ENCODE data around the gene PSD4.

The PSD4 gene

DNA sequence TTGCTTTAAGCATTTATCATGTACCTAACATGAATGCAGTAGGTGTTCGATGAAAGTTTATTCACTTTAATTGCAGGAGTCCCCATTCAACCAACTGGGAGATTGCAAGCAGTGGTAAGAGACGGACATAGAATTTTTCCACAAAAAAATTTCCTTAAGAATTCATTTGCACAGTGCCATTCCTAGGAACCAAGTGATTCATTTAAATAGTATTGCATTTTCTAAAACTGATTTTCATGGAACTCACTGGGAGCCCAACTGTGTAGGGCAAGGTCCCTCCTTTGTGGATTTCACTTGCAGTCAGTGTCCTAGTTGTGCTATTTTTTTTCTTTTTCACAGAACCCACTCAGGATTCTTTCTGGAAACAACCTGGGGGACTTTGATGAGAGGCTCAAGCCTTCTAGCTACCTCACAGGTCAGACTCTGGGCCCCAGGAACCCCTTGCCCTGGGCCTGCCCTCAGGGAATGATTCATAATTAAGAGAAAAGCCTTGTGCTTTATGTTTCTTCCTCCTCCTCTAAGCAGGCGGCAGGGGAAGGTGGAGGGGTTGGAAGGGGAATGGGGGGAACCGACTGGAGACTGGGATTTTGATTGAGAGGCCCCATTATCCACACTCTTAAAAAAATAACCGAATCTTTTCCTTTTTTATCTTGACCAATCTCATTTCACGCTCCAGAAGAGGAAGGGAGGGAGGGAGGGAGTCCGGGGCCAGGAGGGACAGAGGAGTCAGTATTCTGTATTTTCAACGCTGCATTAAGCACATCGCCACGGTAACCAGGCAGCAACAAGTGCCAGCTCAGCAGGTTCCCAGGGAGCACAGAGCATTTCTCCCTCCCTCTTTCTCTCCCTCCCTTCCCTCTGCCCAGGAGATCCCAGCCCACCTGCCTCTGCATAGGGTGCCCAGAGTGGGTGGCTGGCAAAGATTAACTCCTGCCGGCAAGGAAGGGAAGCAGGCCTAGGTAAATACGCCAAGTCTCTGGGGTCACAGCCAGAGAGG lies 51.8 kb downstream of the PSD4 start:
- peak; percentile 77 for DNase-seq

DNA sequence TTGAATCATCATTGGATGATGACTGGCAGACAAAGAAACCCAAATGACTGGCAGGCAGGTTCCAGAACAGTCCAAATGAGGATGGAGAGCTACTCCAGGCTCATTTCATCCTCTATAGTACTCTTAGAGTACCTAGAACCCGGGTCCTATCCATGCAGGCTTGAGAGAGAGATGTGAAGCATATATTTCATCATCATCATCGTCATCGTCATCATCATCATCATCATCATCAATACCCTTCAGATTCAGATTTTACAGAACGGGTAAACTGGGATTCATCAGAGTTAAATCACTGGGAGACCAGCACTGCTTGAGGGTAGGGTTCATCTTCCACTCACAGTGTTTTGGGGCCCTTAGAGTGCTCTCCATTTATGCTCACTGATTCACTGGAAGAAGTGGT lies 52.7 kb downstream of the PSD4 start:
- no peak for DNase-seq

DNA sequence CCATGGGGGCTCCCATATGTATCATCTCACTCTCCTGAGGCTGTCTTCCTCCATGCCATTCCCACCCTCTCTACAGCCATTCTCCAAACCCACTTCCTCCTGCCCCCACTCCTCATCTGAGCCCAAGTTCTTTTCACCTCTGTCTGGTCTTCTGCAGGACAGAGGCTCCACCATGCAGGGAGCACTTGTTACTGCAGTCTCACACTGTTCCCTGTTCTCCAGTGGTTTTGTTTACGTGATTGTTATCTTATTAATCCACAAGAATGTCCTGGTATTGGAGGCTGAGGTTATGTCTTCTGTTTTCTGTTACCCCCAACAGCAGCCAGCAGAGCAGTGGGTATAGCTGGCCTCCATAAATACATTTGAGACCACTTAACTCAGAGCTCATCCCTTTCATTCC lies 53.5 kb downstream of the PSD4 start:
- no peak for DNase-seq

DNA sequence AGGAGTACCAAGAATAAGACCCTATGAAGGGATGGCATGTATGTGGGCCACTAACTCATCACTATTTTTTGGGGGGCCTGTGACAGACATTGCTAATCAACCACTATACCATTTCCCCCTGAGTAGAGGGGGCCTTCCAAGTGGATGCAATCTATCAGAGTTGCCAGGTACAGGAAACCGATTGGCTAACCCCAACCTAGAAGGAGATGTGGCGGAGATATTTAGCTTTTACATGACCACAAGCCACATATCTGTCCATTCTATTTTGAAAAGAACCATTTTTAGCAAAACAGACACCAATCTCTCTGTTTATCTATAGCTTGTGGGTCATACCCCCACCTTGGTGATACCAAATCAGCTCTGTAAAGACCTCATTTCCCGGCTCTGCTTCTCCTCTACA lies 53.9 kb downstream of the PSD4 start:
- DNase-seq = no peak

DNA sequence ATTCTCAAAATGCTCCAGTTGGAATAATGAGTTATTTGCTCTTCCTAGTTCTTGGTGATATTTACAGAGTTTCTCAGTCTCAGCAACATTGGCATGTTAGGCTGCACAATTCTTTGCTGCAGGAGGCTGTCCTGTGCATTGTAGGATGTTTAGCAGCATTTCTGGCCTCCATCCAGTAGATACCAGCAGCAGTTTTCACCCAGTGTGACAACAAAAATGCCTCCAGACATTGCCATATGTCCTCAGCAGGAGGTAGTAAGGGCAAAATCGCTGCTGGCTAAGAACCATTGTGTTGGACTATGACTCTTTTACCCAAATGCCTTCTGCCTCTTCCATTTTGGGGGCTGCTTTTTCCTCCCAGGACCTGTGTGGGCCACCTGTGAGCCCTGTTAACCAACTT lies 54.6 kb downstream of the PSD4 start:
- no peak for DNase-seq

DNA sequence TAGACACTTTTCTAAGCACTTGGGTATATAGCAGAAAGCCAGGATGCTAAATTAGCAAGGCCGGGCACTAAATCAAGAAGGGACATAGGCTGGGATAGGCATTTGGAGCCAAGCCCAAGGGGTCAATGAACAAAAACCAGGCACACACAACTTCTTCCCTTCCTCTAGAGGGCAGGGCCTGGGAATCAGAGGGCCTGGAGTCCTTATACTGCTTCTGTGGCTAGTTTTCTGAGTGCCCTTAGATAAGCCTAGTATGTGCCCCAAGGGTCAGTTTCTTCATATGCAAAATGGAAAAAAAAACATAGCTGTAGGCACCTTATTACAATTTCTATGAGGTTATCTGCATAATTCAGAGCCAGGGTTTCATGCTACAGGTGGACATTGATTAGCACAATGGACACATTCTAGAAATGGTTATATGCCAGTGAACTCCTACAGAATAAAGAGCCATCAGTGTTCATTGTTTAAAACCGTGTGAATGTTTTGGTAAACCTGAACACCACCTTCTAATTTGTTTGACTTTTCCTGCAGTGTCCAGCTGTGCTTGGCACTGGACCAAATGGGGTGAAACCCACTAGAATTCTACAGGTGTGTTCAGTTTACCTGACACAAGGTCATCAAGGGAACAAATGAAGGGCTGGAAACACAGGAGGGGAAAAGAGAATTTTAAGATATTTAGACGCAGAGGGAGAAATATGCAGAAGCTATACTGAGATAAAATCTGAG lies 55.4 kb downstream of the PSD4 start:
- peak; percentile 83 for DNase-seq

DNA sequence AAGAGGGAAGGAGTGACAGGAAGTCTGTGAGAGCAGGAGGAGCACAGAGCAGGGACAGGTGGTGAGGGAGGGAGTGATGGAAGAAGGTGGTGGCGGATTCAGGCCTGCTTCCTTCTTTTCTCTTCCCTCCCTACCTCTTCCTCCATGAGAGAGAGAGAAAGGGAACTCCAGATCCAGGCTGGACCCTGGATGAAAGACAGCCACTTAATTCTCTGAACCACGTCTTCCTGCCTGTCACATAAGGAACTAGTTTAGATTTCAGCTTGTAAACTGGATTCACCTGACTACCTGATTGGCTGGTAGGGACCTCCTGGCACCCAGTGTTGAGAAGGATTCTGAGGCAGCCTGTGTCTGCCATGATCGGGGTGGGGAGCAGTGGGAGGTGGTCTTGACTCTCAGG lies 56.0 kb downstream of the PSD4 start:
- peak; percentile 38 for DNase-seq

DNA sequence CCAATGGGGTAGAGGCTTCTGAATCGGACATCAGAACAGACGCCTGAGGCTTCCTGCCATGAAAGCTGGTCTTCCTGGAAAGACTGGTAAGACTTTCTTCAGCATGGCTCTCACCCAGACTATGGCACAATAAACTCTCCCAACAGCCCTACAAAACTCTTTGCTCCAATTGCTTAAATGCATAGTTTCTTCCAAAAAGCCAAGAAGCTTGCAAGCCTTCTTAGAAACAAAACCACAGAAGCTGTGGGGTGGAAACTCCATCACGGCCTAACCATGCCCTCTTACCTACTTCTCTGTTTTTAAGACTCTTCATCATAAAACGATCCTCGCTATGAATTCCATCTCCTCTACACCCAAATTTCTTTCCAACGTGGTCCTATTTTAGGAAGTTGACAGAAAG lies 56.8 kb downstream of the PSD4 start:
- DNase-seq = no peak

DNA sequence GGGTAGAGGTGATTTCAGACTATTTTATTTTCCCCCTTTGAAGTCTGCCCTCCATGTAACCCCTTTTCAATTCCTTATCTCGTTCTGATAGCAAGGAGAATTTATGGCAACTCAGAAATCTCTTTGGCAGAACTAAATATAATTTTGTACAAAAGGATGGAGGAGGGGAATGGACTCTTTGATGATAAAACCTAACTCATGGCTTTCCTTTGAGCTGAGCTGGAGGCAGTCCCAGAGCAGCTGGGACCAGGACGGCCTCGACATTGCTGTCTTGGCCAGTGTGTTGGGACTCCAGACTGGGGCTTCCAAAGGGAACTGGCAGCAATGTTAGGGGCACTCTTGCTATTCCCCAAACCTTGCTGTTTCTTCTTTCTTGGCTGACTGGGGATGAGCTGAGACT lies 57.3 kb downstream of the PSD4 start:
- no peak for DNase-seq

DNA sequence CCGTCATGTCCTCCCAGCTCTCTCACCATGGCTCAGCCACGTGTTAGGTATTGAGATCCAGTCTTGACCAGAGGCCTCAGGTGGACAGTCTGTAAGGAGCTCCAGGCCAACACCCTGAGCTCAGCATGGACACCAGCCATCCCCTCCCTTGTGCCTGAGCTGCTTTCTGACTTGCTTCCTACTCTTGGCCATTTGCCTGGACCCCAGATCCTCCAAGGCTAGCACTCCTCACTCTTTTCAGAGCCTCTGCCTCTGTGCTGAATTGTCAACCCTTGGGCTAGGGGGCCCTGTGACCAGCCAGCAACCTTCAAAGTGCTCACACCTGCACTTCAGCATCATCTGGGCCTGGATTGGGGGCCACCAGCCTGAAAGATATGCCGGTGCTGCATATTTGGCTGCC lies 58.4 kb downstream of the PSD4 start:
- DNase-seq = no peak

DNA sequence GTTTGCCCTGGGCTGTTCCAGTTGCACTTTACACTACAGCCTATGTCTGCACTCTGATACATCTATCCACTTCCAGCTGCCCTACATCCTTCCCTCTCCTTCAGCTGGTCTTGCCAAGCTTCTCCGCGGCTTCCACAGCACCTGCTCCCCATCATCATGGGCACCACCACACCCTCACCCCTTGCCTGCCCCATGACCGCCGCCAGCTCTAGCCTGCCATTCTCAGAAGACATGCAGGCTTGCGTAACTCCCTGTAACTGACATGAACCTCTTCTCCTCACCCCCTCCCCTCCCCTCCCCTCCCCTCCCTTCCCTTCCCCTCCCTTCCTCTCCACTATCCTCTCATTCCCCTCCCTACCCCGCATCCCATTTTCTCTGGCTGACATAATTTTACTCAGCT lies 59.0 kb downstream of the PSD4 start:
- no peak for DNase-seq

DNA sequence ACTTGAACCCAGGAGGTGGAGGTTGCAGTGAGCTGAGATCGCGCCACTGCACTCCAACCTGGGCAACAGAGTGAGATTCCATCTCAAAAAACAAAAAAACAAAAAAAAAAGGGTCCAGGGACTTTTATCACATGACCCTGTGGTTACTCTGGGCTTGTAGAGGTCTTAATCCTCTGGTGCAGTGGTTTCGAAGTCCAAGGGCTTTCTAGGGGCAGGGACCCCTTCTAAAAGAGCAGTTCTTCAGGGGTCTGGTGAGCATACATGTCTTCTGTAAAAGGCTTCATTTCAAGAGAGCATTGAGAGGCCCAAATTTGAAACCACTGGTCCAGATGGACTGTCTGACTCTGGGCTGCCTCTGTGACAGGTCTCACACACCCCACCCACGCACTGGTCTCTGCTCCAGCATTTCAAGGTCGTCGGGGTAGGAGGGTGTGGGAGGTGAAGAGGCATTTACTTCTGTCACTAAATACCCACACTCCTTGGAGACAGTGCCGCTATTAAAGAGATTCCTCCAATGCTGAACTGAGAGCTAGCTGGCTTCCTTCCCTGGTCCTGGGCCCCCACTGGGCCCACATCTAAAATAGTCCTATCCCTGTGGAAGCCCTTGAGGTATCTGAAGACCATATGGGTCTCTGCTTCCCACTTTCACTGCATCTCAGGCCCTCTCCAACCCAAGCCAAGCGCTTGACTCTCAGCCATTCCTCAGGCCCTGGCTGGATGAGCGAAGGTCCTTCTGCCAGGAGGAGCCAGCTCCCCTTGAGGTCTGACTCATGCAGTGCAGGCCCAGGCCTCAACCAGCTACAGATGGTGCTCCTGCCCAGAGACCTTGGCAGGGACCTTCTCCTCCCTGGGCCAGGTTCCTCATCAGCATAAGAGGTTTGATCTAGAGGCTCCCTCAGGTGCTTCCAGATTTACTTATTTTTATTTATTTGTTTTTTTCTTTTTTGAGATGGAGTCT lies 60.1 kb downstream of the PSD4 start:
- peak; percentile 11 for DNase-seq

DNA sequence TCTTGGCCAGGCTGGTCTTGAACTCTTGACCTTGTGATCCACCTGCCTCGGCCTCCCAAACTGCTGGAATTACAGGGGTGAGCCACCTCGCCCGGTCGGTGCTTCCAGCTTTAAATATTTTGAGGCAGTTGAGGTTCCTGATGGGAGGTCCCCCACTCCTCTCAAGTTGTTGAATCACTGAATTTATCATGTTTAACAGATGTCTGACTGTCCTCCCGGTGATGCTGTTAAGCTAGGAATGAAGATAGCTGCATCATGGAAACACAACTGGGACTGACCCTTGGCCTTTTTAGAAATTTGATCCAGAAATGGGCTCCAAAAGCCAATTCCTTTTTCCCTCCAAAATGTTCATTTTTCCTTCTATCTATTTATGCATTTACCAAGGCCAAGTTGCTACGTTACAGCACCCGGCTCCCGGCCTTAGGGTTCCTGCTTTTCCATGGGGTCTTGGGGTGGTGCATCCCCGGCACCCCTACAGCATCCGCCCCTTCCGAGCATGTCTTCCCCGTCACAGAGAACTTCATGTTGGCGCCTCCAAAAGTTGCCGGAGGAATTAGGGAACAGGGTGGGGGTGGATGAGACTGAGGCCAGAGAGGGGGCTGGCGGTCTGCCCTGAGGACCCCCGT lies 61.1 kb downstream of the PSD4 start:
- DNase-seq = no peak

DNA sequence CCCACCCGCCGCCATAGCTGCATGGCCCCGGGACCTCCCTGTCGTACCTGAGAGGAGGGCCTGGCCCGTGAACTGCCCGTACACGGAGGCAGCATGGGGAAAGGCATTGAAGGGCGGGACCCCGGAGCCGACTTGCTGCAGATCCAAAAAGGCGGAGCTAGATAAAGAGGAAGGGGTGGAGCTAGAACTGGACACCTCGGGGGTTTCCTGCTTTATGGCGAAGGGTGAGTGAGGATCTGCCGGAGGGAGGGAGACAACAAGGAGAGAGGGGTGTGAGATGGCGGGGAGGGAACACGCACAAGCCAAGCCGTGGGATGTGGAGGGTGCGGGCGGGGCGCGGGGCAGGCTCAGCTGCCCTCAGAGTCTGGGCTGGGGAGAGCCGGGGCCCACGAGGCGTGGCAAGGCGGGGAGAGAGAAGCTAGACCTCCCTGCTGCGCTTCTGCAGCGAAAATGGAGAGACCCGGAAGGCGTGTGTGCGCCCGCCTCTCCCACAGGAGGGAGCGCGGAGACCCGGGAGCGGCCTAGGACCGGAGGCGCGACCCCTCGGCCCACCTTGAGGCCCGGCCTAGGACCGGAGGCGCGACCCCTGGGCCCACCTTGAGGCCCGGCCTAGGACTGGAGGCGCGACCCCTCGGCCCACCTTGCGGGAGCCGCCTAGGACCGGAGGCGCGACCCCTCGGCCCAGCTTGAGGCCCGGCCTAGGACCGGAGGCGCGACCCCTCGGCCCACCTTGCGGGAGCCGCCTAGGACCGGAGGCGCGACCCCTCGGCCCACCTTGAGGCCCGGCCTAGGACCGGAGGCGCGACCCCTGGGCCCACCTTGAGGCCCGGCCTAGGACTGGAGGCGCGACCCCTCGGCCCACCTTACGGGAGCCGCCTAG lies 61.8 kb downstream of the PSD4 start:
- peak; percentile 46 for DNase-seq

DNA sequence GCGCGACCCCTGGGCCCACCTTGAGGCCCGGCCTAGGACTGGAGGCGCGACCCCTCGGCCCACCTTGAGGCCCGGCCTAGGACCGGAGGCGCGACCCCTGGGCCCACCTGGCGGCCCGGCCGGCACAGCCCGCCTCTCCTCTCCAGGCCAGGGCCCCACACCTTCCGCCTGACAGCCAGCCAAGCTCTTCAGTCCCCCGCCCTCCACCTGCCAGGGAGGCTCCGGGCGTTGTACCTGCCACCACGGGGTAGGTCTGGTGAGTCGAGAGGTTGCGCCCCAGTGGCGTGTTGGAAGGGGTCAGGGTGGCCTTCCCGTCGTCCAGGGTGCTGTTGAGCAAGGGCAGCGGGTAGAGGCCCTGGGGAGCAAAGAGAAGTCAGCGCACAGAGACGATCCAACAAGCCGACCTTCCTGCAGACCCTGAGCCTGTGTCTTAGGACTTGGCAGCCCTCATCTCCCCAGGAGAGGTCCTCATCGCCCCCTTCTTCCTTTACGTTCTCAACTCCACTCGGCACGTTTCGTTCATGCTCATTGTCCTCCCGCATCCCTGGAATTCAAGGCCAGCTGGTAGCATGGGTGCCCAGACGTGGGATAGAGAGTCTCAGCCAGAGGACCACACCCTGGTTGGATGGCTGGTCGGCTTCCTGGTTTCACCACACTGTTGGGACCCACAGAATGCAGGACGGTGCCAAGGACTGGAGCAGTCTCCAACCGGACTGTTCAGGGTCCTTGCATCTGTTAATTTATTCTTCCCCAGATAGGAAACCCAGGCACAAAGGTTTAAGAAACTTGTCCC lies 62.8 kb downstream of the PSD4 start:
- DNase-seq = no peak

DNA sequence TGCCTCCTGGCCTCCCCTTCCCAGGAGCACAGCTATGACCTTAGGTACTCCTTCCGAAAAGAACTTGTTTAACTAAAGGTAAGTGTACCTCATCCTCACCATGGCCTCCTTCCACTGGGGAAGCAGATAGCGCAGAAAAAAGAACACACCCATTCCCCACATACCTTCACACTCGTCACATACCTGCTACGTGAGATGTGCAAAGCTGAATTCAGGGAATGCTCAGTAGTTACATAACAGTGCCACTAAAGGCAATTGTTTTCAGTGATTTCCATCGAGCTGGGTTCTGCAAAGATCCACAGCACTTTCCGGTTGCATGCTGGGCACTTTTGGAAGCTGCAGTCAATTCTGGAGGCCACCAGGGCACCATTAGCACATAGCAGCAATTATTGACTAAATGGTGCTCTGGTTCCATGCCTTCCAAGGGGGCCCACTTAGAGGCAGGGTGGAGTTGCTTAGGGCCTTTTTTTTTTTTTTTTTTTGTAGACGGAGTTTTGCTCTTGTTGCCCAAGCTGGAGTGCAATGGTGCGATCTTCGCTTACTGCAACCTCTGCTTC lies 63.9 kb downstream of the PSD4 start:
- DNase-seq = no peak

DNA sequence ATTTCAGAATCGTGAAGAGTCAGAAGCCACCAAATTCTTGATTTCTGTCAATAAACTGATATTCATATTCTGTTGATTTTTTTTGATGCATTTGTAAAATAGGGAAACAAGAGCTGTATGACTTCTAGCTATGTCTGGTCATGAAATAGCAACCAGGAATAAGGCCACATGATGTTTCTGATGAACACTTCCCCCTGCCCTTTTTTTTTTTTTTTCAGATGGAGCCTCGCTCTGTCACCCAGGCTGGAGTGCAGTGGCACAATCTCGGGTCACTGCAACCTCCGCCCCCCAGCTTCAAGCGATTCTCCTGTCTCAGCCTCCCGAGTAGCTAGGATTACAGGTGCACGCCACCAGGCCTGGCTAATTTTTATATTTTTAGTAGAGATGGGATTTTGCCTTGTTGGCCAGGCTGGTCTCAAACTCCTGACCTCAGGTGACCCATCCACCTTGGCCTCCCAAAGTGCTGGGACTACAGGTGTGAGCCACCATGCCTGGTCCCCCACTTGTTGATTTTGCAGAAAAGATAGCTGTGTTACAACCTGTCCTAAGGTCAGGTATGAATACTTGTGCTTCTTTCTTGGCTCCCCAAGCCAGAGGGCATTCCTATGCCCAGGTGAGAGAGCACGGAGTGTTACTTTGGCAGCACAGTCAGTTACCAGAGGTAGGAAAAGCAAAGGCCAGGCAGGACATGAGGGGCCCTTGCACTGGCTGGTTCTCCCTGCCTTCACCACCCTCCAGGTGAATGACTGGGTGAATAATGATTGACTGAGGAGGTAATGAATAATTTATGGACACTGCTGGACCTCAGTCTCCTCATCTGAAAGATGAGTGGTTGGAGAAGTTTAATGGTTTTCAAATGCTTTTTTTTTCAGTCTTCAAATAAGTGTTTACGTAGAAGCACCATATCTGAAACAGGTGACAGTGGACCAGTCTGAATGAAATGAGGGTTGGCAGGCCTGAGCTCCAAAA lies 65.4 kb downstream of the PSD4 start:
- DNase-seq = no peak

DNA sequence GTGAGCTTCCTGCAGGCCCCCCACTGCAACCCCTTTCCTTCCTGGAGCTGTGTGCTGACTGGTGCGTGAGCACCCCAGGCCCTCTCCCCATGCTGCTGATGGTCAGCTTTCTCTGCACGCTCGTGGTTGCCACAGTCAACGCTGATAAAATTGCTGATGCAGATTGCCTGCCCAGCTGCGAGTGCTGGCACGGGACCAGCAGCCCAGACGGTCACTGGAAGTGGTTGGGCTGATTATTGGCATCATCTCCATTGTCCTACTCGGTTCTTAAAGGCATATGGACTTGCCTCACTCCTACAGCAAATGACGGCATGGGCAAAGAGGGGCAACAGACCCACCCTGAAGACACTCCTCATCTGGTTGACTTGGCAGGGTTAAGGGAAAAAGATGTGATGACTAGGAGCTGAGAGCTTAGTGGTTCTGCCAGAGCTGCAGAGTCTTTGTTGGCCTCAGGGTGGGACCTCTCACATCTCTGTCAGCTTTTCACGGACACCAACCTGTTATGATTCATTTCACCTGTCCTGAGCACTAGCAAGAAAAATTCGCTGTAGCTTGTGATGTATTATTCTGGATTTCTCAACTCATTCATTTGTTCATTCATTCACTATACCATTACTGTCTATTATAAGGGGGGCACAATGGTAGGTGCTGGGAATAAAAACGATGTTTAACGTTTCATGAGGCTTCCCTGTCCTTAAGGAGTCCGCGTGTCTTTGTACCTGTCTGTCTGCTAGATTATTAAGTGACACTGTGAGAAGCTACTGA lies 66.6 kb downstream of the PSD4 start:
- DNase-seq = peak; percentile 89

Data from COR-L47 (cell line).